ENCODE data around the gene THUMPD3. TPM values are rescaled to one million over a fixed set of nuclear protein-coding genes. Genes with fewer than 3 reads are reported as not detected.

THUMPD3 gene
- total RNA-seq, 1 donor from 2014 or later: 75.0 TPM

DNA sequence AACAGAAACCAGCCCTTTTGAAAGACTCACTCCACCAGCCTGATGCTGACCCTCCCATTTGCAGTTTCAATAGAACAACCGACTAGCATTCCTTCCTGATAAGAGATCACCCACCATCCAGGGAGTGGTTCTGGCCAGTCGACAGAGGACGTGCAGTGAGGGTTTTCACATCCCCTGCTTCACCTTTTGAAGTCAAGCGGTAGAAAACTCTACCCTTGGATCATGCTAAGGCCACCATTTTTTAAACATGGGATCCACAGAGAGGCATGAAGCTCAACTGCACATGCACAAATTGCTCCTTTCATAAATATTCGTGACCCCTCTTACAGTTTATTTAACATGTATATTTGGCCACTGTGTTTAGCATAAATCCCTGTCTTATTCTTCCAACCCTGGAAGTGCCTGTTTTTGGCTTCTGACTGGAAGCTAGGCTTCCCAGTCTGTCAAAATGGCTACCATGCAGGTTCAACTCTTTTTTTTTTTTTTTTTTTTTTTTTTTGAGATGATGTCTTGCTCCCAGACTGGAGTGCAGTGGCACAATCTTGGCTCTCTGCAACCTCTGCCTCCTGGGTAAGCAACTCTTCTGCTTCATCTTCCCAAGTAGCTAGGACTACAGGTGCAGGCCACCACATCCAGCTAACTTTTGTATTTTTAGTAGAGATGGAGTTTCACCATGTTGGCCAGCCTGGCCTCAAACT is 1.0 kb upstream of the THUMPD3 start:
- no peak for DNase-seq (ENCODE audit: low read depth)

DNA sequence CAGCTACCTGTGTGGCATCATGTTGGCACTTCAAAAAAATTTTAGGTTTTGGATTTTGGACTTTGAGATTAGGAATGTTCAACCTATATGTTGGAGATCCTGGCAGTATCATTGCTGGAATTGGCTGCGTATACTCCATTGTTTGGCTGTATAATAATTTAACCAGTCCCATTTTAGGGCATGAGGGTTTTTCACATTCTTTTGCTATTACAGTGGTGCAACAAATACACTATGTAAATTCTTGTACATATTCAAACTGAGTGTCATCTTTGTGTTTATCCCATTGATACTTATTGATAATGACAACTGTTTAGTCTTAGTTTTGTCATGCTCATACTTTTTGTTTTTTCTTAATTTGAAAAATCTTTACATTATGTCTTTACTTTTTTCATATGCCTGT is 6.7 kb downstream of the THUMPD3 start:
- no peak for DNase-seq (ENCODE audit: low read depth)

DNA sequence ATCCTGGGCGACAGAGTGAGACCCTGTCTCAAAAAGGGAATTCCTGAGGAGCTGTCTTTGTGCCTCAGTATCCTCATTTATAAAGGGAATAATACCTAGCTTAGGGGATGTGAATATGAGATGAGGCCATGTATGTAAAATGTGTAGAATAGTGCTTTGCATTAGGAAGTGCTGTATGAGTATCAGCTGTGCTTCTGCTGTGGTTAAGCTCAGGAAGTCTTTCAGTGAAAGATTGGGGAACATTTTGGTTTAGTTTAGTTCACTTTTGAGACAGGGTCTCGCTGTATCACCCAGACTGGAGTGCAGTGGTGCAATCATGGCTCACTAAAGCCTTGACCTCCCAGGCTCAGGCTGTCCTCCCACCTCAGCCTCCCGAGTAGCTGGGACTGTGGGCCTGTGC is 10.6 kb downstream of the THUMPD3 start:
- DNase-seq (ENCODE audit: low read depth): no peak

DNA sequence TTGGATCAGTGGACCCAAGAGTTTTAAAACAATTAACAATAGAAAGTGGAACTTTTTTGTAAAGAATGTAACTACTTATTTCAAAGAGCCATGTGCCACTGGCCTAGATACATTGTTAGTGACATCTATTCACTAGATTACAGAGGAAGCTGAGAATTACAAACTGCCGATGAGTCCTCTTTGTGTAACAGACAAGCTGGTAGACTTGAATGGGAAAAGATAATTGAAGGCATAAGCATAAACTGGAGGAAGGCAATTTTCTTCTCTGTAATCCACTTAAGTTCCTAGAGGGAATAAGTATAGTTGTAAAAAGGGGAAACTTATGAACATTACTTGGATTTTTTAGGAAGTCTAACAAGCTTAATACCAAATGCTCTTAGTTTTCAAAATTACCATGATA is 15.1 kb downstream of the THUMPD3 start:
- no peak for DNase-seq (ENCODE audit: low read depth)

DNA sequence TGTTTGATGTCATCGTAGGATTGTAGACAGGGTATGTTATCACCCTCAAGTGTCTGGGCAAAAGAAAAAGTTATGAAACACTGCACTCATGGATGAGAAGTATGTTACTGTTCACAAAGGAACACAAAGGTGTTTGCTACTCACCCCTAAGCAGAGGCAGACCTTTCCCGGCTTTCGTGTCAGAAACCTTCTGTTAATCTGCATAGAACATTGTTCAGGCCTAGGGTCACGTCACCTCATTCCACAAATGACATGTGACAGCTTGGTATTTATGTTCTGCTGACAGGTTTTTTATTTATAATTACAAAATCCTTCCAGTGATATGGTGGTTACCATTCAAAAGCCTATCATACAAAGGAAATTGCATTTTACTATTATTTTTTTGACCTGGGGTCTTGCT is 16.5 kb downstream of the THUMPD3 start:
- no peak for DNase-seq (ENCODE audit: low read depth)

DNA sequence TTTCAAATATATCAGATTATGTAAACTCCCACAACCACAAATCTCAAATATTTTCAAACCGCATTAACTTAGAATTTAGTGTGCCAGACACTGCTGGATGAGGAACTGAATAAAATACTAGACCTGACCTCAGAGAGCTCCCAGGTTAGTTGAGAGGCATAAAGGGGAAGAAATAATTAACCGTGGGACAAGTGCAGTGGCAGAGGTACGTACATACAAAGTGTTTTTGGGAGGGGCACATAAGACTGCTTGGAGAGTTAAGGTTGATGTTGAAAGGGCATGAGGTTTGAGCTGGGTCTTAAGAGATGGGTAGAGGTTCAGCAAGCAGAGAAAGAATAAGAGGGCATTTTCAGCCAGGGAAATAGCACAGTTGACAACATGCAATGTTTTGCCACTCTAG is 17.2 kb downstream of the THUMPD3 start:
- DNase-seq (ENCODE audit: low read depth): no peak

DNA sequence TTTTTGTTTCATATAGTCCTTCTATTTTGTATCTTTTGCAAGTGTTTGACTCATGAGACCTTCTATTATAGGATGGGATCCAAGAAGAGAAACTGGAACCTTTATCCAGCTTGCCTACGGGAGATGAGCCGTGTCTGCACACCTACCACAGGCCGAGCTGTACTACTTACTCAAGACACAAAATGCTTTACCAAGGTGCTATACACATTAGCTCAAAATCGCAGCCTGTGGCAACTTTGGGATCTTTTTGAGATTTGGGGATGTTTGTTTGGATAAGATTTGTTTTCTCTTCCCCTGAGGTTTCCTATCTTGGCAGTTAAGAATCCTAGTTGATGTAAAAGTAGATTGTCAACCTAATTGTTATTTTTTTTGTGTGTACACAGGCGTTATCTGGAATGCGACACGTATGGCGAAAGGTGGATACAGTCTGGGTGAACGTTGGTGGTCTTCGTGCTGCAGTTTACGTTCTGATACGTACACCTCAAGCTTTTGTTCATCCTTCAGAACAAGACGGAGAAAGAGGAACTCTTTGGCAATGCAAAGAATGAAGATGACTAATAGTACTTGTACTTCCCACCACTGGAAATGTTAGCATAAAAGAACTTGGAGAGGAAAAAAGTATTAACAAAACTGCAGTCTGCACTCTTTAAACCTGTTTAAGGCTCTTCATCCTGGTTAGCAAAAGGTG is 21.4 kb downstream of the THUMPD3 start:
- no peak for DNase-seq (ENCODE audit: low read depth)

DNA sequence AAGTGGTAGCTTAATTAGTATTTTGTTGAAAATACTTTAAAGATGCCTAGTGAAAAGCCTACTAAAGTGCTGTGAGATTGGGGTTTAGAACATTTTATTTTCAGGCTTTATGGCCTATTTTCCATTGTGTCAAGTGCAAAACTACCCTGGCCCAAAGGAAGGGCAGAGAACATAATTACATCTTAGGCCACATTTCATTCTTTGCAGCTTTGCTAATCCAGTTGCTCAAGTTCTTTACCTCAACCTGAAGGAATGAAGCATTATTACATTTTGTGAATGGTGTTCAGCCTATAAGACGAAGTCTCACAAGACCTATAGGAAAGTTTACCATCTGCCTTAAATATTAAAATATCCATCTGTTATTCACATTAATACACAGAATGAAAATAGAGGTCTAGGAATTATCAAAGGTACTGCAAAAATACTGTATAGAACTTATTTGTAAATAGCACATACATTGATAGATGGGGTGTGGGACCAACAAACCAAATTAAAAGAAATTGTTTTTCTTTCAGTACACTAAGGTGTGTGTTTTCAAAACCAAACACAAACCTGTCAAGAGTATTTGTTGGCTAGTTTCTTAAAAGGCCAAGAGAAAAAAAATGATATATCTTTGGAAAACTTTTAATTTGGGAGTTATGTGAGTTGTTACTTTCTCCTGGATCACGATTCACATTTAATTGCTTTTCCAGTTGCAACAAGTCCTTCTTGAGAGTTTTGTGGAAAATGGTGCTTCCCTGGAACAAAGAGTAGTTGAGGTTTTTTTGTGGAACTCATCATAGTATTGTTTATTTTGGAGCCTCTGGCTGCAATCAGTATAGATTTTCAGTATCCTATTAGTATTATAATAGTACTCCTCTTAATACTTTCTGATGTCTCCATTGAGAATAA is 22.6 kb downstream of the THUMPD3 start:
- DNase-seq (ENCODE audit: low read depth): no peak

DNA sequence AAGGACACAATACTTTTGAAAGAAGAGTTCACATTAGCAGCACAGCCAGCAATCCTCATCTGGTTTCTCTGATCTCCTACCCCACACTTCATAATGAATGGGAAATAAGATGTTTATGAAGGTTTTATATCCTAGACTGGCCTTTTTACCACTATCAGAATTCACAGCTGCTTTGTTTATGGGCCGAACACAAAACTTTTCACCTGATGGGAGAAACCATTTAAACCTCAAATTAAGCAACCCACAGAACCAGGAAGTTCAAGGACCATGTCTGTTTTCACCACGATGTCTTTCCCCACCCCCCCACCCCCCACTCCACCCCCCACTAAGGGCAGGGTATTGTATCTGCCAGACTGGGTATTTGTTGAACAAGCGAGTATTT is 23.2 kb downstream of the THUMPD3 start:
- no peak for DNase-seq (ENCODE audit: low read depth)

DNA sequence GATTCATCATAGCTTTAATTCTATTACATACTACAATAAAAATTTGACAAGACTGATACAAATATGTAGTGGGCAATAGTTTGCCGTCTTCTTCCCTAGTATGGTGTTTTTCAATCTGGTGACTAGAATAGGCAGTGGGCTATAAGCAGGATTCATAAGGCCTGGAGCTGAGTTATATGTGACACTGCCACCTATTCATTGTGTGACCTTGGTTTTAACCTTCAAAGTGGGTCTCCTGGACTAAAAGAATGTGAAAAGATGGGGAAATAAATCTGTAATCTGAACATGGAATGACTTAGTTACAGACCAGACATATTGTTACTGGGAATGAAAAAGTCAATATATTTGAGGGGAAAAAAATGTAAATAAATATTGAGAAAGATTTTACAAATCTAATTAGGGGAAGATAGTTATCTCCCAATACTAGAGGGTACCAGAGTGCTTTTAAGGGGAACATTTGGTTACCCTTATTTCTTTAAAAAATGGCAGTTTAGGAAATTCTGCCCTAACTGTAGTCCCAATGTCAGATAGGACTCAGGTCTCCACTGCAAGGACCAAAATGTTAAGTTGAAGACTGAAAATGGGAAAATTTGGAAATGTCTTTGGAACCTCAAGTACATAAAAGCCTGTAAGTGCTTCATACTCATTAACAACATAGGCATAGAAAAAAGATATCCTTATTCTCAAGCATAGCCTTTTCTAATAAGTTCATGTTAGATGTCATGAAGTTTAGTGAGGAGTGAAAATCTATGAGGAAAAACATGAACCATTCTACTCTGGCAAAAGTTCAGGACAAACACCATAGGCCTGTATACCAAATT is 23.9 kb downstream of the THUMPD3 start:
- no peak for DNase-seq (ENCODE audit: low read depth)

DNA sequence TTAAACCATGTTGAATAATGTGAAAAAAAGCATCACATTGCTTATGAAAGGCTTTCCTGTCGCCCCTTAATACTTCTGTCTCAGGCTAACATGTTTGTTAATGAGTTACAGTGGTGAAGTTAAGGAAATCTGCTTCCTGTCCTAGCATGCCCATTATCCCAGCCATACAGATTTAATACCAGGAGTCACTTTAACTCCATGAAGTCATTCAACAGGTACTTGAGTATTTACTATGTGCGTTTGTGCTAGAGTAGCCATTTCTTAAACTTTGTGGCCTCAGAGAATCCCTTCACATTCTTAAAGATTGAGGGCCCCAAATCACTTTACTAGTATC is 24.4 kb downstream of the THUMPD3 start:
- DNase-seq (ENCODE audit: low read depth): peak; percentile 57

DNA sequence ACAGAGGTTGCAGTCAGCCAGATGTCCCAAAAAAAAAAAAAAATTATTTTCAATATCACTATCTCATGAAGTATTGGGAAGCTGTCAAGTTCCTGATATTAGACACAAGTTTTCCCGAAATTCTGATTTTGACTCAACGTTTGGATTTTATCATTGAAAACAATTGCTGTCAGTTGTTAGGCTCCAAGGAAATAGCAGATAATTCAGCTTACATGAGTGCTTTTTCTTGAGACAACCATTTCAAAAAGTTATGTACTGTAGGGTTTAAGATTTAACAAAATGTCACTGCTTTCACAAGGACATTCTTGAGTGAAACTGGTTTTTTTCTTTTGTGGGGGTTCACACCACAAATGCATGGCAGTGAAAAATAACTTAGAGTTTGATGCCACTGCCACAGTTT is 25.3 kb downstream of the THUMPD3 start:
- no peak for DNase-seq (ENCODE audit: low read depth)

DNA sequence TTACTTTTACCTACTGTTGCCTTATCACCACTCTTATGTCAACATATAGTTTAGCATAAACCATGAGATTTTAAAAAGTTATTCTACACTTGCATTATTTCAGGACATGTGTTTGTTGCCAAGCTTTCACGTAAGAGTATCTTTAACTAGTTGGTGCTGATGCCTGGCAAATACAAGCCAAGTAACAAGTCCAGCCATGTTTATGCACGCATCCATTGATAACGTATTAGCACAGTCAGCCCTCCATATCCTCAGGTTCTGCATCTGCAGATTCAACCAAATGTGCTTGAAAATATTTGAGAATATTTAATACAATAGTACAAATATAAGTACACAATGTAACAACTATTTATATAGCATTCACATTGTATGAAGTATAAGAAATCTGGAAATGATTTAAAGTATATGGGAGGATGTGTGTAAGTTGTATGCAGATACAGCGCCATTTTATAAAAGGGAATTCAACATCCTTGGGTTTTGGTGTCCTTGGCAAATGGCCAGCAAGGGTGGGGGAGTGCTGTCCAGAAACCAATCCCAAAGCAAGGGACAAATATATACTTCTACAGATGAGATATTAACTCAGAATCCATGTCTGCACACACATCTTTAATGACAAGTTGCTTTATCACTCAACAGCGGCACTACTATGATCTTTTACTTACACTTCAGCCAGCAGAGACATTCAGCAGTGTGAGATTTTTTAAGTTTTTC is 25.9 kb downstream of the THUMPD3 start:
- DNase-seq (ENCODE audit: low read depth): no peak

DNA sequence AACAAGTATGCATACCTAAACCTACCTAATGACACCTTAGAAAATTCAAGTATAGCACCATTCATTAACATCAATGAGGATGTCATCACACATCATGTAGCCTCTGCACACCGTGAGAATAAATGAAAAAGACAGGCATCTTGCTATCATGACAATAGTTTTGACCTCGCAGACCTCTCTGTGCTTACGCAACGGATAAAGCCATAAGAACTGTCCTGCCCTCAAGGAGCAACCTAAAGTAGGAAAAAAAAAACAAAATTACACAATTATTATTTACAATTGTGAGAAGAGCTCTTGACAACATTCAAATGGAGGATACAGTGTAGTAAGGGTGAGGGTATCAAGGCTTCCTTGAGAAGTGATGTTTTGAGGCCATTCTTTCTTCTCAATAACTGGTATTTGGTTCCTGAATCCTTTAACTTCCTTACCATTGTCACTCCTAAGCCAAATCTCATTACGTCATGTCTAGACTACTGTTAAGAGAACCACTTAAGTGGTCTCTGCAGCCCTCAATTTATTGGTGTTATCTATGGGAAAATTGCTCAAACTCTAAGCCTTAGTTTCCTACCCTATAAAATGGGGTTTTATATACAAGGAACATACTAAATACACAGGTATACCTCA is 27.5 kb downstream of the THUMPD3 start:
- DNase-seq (ENCODE audit: low read depth): no peak

DNA sequence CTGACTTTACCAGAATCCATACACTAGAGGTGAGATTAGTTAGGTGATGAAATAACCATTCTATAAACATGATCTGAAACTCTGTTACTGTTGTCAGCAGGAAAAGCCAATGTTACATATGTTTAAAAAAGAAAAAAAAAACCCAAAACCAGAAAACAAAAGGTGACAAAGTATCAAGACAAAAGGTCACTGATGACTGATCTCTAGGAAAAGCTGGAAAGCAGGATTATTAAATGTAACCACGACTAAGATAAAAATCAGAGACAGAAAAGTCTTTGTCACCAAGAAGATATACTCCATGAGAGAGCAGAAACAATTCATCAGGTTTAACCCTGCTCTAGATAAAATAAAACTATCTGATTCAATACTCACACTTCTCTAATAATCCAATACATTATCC is 29.2 kb downstream of the THUMPD3 start:
- no peak for DNase-seq (ENCODE audit: low read depth)

DNA sequence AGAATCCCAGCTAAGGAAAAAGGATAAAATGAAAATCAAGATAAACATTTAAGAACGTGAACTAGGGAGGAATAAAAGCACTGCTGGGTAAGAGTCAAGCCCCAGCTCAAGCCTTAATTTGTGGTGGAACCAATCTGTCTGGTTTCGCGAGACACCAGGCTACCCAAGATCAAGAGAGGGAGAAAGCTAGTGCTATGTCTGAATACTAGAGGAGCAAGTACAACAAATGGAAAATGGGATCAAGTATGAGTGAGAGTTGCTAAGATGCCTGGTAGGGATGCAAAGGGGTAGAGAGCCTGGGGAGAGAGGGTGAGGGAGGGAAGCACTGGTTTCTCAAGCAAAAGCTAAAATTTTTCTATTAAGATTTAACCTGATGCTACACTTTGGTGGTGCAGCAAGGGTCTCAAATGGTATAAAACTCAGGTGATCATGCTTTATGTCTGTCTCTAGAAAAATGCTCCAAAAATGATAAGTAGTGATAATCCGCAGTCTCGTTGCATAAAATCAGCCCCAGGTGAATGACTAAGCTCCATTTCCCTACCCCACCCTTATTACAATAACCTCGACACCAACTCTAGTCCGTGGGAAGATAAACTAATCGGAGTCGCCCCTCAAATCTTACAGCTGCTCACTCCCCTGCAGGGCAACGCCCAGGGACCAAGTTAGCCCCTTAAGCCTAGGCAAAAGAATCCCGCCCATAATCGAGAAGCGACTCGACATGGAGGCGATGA is 32.9 kb downstream of the THUMPD3 start:
- no peak for DNase-seq (ENCODE audit: low read depth)

DNA sequence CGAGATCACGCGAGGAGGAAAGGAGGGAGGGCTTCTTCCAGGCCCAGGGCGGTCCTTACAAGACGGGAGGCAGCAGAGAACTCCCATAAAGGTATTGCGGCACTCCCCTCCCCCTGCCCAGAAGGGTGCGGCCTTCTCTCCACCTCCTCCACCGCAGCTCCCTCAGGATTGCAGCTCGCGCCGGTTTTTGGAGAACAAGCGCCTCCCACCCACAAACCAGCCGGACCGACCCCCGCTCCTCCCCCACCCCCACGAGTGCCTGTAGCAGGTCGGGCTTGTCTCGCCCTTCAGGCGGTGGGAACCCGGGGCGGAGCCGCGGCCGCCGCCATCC is 33.4 kb downstream of the THUMPD3 start:
- peak; percentile 93 for DNase-seq (ENCODE audit: low read depth)

DNA sequence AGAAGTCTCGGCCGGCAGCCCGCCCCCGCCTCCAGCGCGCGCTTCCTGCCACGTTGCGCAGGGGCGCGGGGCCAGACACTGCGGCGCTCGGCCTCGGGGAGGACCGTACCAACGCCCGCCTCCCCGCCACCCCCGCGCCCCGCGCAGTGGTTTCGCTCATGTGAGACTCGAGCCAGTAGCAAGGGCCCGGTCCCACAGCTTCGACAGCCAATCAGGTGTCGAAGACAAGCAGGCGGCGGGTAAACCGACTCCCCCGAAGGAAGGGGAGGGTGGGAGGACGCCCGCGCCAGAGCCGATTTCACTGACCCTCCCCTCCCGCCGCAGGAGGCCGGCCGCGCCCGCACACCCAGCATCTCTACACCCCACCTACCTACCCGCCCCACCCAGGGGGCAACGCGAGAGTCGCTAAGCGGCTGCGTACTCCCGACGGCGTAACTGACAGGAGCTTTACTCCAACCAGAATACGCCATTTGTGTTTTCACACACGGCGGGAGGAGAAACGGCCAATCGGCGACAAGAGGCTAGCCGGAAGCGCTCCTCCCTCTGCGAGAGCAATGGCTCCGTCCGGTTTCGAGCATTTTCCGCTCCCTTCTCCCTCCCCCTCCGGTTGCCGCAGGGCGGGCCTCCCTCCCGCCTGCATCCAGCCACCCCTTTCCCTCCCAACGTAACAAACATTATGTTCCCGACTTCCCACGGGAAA is 33.9 kb downstream of the THUMPD3 start:
- DNase-seq (ENCODE audit: low read depth): peak; percentile 98

DNA sequence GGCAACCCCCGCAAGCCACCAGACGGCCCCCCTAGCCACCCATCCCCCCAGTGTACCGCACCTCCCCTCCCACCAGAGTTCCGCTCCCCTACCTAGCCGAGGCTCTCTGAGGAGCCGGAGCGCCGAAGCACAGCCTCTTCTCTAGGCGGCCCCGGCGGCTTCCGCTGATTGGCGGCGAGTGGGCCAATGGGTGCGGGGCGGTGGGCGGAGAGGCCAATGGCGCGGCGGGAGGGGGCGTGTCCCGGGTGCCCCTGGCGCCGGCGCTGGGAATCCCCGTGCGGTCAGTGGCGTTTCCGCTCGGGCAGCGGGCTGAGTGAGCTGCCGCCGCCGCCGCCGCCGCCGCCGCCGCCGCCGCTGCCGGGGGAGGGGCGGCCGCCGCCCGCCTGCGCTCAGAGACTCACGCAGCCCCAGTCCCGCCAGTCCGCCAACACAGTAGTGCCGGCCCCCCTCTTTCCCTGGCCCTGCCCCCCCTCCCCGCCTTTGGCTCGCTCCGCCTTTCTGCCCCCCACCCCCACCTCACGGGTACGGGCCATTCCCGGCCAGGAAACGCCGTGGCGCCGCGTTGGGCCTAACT is 34.6 kb downstream of the THUMPD3 start, which contains the start of gene SETD5:
SETD5 (plus strand) TSS at position 284 of the 574 bp plus-strand sequence. CDS start 31,324 bp downstream, outside the sequence.
- DNase-seq (ENCODE audit: low read depth): peak; percentile 77

All from renal cortical epithelial cell (primary cell).